Measurements from ENCODE around the gene PLA2R1. TPM values are rescaled to one million over a fixed set of nuclear protein-coding genes. Genes with fewer than 3 reads are reported as not detected.

Gene PLA2R1
- polyA plus RNA-seq, 3 donors = not detected

DNA sequence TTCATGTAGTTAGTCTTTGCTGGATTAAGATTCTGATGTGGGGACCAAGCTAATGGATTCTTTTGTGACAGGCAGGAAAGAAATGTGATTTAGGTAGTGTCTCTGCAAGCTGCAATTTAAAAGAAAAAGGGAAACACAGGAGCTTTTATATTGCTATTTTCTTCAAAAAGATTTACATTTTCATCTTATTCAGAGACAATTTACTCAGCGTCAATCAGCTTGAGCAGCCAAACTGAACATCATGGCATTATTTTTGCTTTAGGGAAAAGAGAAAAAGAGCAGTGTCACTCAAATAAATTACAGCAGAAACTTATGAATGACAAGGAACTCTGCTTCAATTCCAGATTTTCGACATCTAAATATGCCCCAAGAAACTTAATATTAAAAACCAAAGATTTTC, 67.4 kb downstream of the PLA2R1 start:
- H3K9ac ChIP-seq (ENCODE audit: insufficient read depth, low read length, poor library complexity, severe bottlenecking) = no peak overlapping the region
- Mint-ChIP-seq H3K27me3 (ENCODE audit: low read depth in 3 of 3) (peaks cover 0 to 2% (median 0%) of the 10 kb centered on the region in 3 donors), H3K9me3 (peaks cover 0 to 3% (median 0%) of the 10 kb centered on the region in 7 donors), H3K4me1 (no peaks in the 10 kb centered on the region), H3K27ac (no peak overlapping the region), H3K36me3 (no peaks in the 10 kb centered on the region), H3K4me3 (no peak overlapping the region)
- no peaks in the 10 kb centered on the region for H3K79me2 ChIP-seq (ENCODE audit: insufficient read depth, low read length)
- H3K4me3 ChIP-seq (replicated peaks in 1 of 3; ENCODE audit: low read depth in 2 of 3, low read length in 3 of 3) = no peak overlapping the region
- H3K27ac ChIP-seq (ENCODE audit: low read depth in 1 of 2, low read length in 2 of 2) = no peak overlapping the region
- TF ChIP-seq, protein P1, sequence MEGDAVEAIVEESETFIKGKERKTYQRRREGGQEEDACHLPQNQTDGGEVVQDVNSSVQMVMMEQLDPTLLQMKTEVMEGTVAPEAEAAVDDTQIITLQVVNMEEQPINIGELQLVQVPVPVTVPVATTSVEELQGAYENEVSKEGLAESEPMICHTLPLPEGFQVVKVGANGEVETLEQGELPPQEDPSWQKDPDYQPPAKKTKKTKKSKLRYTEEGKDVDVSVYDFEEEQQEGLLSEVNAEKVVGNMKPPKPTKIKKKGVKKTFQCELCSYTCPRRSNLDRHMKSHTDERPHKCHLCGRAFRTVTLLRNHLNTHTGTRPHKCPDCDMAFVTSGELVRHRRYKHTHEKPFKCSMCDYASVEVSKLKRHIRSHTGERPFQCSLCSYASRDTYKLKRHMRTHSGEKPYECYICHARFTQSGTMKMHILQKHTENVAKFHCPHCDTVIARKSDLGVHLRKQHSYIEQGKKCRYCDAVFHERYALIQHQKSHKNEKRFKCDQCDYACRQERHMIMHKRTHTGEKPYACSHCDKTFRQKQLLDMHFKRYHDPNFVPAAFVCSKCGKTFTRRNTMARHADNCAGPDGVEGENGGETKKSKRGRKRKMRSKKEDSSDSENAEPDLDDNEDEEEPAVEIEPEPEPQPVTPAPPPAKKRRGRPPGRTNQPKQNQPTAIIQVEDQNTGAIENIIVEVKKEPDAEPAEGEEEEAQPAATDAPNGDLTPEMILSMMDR (IDR thresholded peaks at IDR 0.05) = no peak
- no peak overlapping the region for H3K4me2 ChIP-seq (replicated peaks; ENCODE audit: extremely low read depth, low read length, poor library complexity, severe bottlenecking)
- H2AFZ ChIP-seq (ENCODE audit: insufficient read depth, low read depth, low read length, poor library complexity, severe bottlenecking) = no peak overlapping the region
- WGBS (ENCODE audit: insufficient coverage) = no CpG with 5 or more reads among the region's 2 CpGs
- no peaks in the 10 kb centered on the region for H3K4me1 ChIP-seq (ENCODE audit: control insufficient read depth in 1 of 2, insufficient read depth in 2 of 2, low read length in 2 of 2)
- intact Hi-C loops (cut with micrococcal nuclease) = no loop called here
- no peaks in the 10 kb centered on the region for H4K20me1 ChIP-seq (ENCODE audit: insufficient read depth, low read length)
- H3K27me3 ChIP-seq (ENCODE audit: control insufficient read depth in 2 of 2, insufficient read depth in 2 of 2, low read length in 2 of 2) = peaks cover 0 to 2% of the 10 kb centered on the region in 2 donors
- no peaks in the 10 kb centered on the region for H3K9me3 ChIP-seq (replicated peaks in 1 of 2; ENCODE audit: control insufficient read depth in 1 of 2, insufficient read depth in 1 of 2, low read length in 2 of 2)
- no peak for DNase-seq
- H3K36me3 ChIP-seq (replicated peaks in 1 of 2; ENCODE audit: control insufficient read depth in 1 of 2, insufficient read depth in 2 of 2, low read length in 2 of 2) = no peaks in the 10 kb centered on the region

DNA sequence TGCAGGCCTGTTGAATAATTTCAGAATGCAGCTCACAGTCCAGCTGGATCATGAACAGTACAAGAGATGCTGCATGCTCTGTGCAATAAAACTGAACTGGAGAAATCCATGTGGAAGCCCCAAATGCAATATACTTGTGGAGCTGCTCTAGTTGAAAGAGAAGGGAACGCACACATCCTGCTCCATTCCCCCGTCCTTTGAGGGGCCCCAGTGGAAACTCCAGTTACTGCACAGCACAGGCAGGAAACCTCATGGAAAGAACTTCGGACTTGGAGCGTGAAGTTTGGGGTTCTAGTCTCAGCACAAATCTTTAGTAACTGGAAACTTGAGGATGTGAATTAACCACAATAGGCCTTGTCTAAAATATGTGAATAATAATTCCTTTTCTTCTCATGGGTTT, 73.2 kb downstream of the PLA2R1 start:
- Mint-ChIP-seq H3K9me3 (peaks cover 0 to 8% (median 4%) of the 10 kb centered on the region in 7 donors), H3K27ac (no peak overlapping the region), H3K36me3 (no peaks in the 10 kb centered on the region), H3K27me3 (ENCODE audit: low read depth in 3 of 3) (no peaks in the 10 kb centered on the region), H3K4me3 (no peak overlapping the region), H3K4me1 (peaks cover 7% of the 10 kb centered on the region)
- Histone ChIP-seq H3K9ac (ENCODE audit: insufficient read depth, low read length, poor library complexity, severe bottlenecking) (no peak overlapping the region), H4K20me1 (ENCODE audit: insufficient read depth, low read length) (no peaks in the 10 kb centered on the region), H3K36me3 (replicated peaks in 1 of 2; ENCODE audit: control insufficient read depth in 1 of 2, insufficient read depth in 2 of 2, low read length in 2 of 2) (no peaks in the 10 kb centered on the region), H3K9me3 (replicated peaks in 1 of 2; ENCODE audit: control insufficient read depth in 1 of 2, insufficient read depth in 1 of 2, low read length in 2 of 2) (peaks cover 5 to 6% of the 10 kb centered on the region in 2 donors), H3K27ac (ENCODE audit: low read depth in 1 of 2, low read length in 2 of 2) (no peak overlapping the region), H3K4me1 (ENCODE audit: control insufficient read depth in 1 of 2, insufficient read depth in 2 of 2, low read length in 2 of 2) (no peaks in the 10 kb centered on the region), H2AFZ (ENCODE audit: insufficient read depth, low read depth, low read length, poor library complexity, severe bottlenecking) (no peak overlapping the region), H3K4me3 (replicated peaks in 1 of 3; ENCODE audit: low read depth in 2 of 3, low read length in 3 of 3) (no peak overlapping the region), H3K27me3 (ENCODE audit: control insufficient read depth in 2 of 2, insufficient read depth in 2 of 2, low read length in 2 of 2) (peaks cover 0 to 2% of the 10 kb centered on the region in 2 donors), H3K4me2 (replicated peaks; ENCODE audit: extremely low read depth, low read length, poor library complexity, severe bottlenecking) (no peak overlapping the region), H3K79me2 (ENCODE audit: insufficient read depth, low read length) (no peaks in the 10 kb centered on the region)
- intact Hi-C loops (cut with micrococcal nuclease) = no loop called here
- DNase-seq = no peak
- TF ChIP-seq, protein P1 (IDR thresholded peaks at IDR 0.05) = no peak
- no CpG with 5 or more reads among the region's 4 CpGs for WGBS (ENCODE audit: insufficient coverage)

Data from CD14-positive monocyte (primary cell).